ENCODE measurements around the gene AKAP9.
A peak's percentile ranks its signal among the peaks of the same experiment; 100 is the strongest.

AKAP9 gene

DNA sequence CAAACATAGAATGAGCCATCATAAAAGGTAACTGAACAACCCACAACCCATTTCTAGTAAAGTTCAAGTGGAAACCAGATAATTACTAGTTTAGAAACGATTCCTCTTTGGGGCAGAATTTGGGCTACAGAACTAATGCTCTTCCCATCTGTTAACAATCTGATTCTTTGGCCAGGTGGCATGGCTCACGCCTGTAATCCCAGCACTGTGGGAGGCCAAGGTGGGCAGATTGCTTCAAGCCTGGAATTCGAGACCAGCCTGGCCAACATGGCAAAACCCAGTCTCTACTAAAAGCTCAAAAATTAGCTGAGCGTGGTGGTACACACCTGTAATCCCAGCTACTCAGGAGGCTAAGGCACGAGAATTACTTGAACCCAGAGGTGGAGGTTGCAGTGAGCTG lies 175.2 kb downstream of the AKAP9 start:
- H3K4me3 ChIP-seq (ENCODE audit: low read length): no peak overlapping the region
- no peaks in the 10 kb centered on the region for H3K36me3 ChIP-seq (ENCODE audit: control insufficient read depth, insufficient read depth, low read length)

DNA sequence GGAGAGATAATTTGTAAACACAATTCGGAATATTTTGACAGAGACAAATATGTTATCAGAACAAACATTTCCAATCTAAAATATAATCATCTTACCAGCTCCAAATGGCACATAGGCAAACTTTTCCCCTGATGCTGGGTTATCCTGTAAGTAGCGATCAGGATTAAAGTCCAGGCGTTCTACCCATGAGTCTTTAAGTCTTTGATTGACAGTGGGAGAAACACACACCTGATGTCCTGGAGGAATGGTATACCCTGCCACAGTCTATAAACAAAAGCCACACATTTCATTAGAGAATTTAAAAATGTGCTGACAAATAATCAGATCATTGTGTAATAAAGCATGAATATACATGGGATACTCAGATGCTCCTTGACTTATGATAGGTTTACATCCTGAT lies 176.3 kb downstream of the AKAP9 start:
- Histone ChIP-seq H3K23ac (ENCODE audit: low read length) (no peak overlapping the region), H2BK5ac (ENCODE audit: low read length) (no peak overlapping the region), H3K4ac (ENCODE audit: low read depth, low read length) (no peak overlapping the region), H3K27me3 (ENCODE audit: insufficient read depth, low read length, poor library complexity) (no peaks in the 10 kb centered on the region), H3K9ac (ENCODE audit: low read length) (no peak overlapping the region), H4K5ac (ENCODE audit: low read length) (no peak overlapping the region), H2BK15ac (replicated peaks; ENCODE audit: low read depth) (no peak overlapping the region), H3K56ac (ENCODE audit: low read length) (no peak overlapping the region), H3K4me3 (ENCODE audit: low read length) (no peak overlapping the region), H3K4me2 (ENCODE audit: low read length) (no peak overlapping the region), H3K79me1 (ENCODE audit: low read length) (peaks cover 7% of the 10 kb centered on the region), H3K79me2 (ENCODE audit: control insufficient read depth, insufficient read depth, low read length) (peaks cover 23% of the 10 kb centered on the region), H2BK120ac (ENCODE audit: low read depth, low read length) (no peak overlapping the region), H2AK5ac (ENCODE audit: low read length) (no peak overlapping the region), H3K18ac (ENCODE audit: low read length) (no peak overlapping the region), H3K36me3 (ENCODE audit: control insufficient read depth, insufficient read depth, low read length) (no peaks in the 10 kb centered on the region), H3K27ac (ENCODE audit: low read depth, low read length) (no peak overlapping the region), H3K4me1 (ENCODE audit: control insufficient read depth, low read depth, low read length) (no peaks in the 10 kb centered on the region), H4K8ac (ENCODE audit: low read depth, low read length) (no peak overlapping the region)
- WGBS (ENCODE audit: extremely low coverage, insufficient coverage, low lambda C conversion rate): no CpG with 5 or more reads among the region's 3 CpGs
- DNase-seq: no peak

More for the DNA sequence above, 175.2 kb downstream of the AKAP9 start:
- no peak overlapping the region for H3K23ac ChIP-seq (ENCODE audit: low read length)
- no peaks in the 10 kb centered on the region for H3K27me3 ChIP-seq (ENCODE audit: insufficient read depth, low read length, poor library complexity)
- H2BK5ac ChIP-seq (ENCODE audit: low read length): no peak overlapping the region
- H4K5ac ChIP-seq (ENCODE audit: low read length): no peak overlapping the region
- H3K9ac ChIP-seq (ENCODE audit: low read length): no peak overlapping the region
- H3K79me1 ChIP-seq (ENCODE audit: low read length): peaks cover 7% of the 10 kb centered on the region
- H3K27ac ChIP-seq (ENCODE audit: low read depth, low read length): no peak overlapping the region
- no peak overlapping the region for H3K18ac ChIP-seq (ENCODE audit: low read length)
- peaks cover 14% of the 10 kb centered on the region for H3K79me2 ChIP-seq (ENCODE audit: control insufficient read depth, insufficient read depth, low read length)
- no peak for DNase-seq
- H3K4me1 ChIP-seq (ENCODE audit: control insufficient read depth, low read depth, low read length): no peaks in the 10 kb centered on the region
- H3K4me2 ChIP-seq (ENCODE audit: low read length): no peak overlapping the region
- no peak overlapping the region for H2AK5ac ChIP-seq (ENCODE audit: low read length)
- H2BK15ac ChIP-seq (replicated peaks; ENCODE audit: low read depth): no peak overlapping the region
- no peak overlapping the region for H4K8ac ChIP-seq (ENCODE audit: low read depth, low read length)
- no peak overlapping the region for H3K56ac ChIP-seq (ENCODE audit: low read length)
- WGBS (ENCODE audit: extremely low coverage, insufficient coverage, low lambda C conversion rate): no CpG with 5 or more reads among the region's 5 CpGs
- no peak overlapping the region for H2BK120ac ChIP-seq (ENCODE audit: low read depth, low read length)
- H3K4ac ChIP-seq (ENCODE audit: low read depth, low read length): no peak overlapping the region

DNA sequence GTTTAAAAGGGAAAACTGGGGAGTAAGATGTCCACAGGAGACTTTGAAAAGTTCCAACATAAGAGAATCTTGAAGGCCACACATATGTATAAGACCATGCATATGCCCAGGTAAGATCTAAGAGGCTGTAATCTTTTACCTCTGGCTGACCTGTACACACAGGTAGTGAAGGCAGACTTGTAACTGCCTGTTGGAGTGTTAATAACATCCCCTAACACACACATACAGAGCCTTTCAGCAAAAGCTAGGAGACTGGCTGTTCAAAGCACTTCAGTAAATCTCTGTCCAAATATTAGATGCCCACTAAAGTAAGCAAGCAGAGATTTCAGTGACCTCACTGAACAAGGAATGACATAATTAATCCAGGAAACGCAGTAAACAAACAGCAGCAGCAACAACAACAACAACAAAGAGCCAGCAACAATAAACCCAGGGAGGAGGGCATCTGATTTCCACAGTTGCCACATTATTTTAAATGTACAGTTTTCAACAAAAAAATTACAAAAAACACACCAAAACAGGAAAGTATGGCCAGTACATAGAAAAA lies 178.6 kb downstream of the AKAP9 start:
- no peak overlapping the region for H3K4me3 ChIP-seq (ENCODE audit: low read length)
- H3K23ac ChIP-seq (ENCODE audit: low read length): no peak overlapping the region
- no CpG with 5 or more reads among the region's 1 CpG for WGBS (ENCODE audit: extremely low coverage, insufficient coverage, low lambda C conversion rate)
- no peak overlapping the region for H3K18ac ChIP-seq (ENCODE audit: low read length)
- H2AK5ac ChIP-seq (ENCODE audit: low read length): no peak overlapping the region
- no peak overlapping the region for H2BK5ac ChIP-seq (ENCODE audit: low read length)
- no peaks in the 10 kb centered on the region for H3K27me3 ChIP-seq (ENCODE audit: insufficient read depth, low read length, poor library complexity)
- H2BK120ac ChIP-seq (ENCODE audit: low read depth, low read length): no peak overlapping the region
- peaks cover 9% of the 10 kb centered on the region for H3K79me1 ChIP-seq (ENCODE audit: low read length)
- H2BK15ac ChIP-seq (replicated peaks; ENCODE audit: low read depth): no peak overlapping the region
- H3K56ac ChIP-seq (ENCODE audit: low read length): no peak overlapping the region
- H3K27ac ChIP-seq (ENCODE audit: low read depth, low read length): no peak overlapping the region
- no peak overlapping the region for H3K4me2 ChIP-seq (ENCODE audit: low read length)
- peaks cover 28% of the 10 kb centered on the region for H3K79me2 ChIP-seq (ENCODE audit: control insufficient read depth, insufficient read depth, low read length)
- no peak overlapping the region for H4K8ac ChIP-seq (ENCODE audit: low read depth, low read length)
- H4K5ac ChIP-seq (ENCODE audit: low read length): no peak overlapping the region
- DNase-seq: no peak
- peaks cover under 1% of the 10 kb centered on the region for H3K36me3 ChIP-seq (ENCODE audit: control insufficient read depth, insufficient read depth, low read length)
- H3K4me1 ChIP-seq (ENCODE audit: control insufficient read depth, low read depth, low read length): no peaks in the 10 kb centered on the region
- no peak overlapping the region for H3K4ac ChIP-seq (ENCODE audit: low read depth, low read length)
- no peak overlapping the region for H3K9ac ChIP-seq (ENCODE audit: low read length)

DNA sequence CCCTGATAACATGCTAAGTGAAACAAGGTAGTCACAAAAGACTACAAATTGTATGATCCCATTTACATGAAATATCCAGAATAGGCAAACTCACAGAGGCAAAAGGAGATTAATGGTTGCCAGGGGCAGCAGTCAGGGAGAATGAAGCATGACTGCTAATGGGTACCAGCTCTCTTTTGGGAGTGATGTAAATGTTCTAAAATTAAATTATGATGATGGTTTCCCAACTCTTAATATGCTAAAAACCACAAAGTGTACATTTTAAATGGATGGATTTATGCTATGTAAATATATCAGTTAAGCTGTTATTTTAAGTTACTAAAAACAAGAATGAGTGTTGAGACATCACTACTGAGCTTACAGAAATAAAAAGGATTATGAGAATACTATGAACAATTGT lies 181.0 kb downstream of the AKAP9 start:
- no peak overlapping the region for H4K5ac ChIP-seq (ENCODE audit: low read length)
- H3K79me1 ChIP-seq (ENCODE audit: low read length): peaks cover 9% of the 10 kb centered on the region
- no peak overlapping the region for H2BK120ac ChIP-seq (ENCODE audit: low read depth, low read length)
- no peak overlapping the region for H3K4ac ChIP-seq (ENCODE audit: low read depth, low read length)
- no peak overlapping the region for H3K4me3 ChIP-seq (ENCODE audit: low read length)
- no peak overlapping the region for H4K8ac ChIP-seq (ENCODE audit: low read depth, low read length)
- H2AK5ac ChIP-seq (ENCODE audit: low read length): no peak overlapping the region
- H2BK15ac ChIP-seq (replicated peaks; ENCODE audit: low read depth): no peak overlapping the region
- H3K23ac ChIP-seq (ENCODE audit: low read length): no peak overlapping the region
- H3K79me2 ChIP-seq (ENCODE audit: control insufficient read depth, insufficient read depth, low read length): peaks cover 28% of the 10 kb centered on the region
- DNase-seq: no peak
- no peaks in the 10 kb centered on the region for H3K4me1 ChIP-seq (ENCODE audit: control insufficient read depth, low read depth, low read length)
- H3K18ac ChIP-seq (ENCODE audit: low read length): no peak overlapping the region
- no peak overlapping the region for H3K56ac ChIP-seq (ENCODE audit: low read length)
- H3K36me3 ChIP-seq (ENCODE audit: control insufficient read depth, insufficient read depth, low read length): peaks cover 4% of the 10 kb centered on the region
- H2BK5ac ChIP-seq (ENCODE audit: low read length): no peak overlapping the region
- no peaks in the 10 kb centered on the region for H3K27me3 ChIP-seq (ENCODE audit: insufficient read depth, low read length, poor library complexity)
- no peak overlapping the region for H3K9ac ChIP-seq (ENCODE audit: low read length)
- H3K27ac ChIP-seq (ENCODE audit: low read depth, low read length): no peak overlapping the region
- H3K4me2 ChIP-seq (ENCODE audit: low read length): no peak overlapping the region

DNA sequence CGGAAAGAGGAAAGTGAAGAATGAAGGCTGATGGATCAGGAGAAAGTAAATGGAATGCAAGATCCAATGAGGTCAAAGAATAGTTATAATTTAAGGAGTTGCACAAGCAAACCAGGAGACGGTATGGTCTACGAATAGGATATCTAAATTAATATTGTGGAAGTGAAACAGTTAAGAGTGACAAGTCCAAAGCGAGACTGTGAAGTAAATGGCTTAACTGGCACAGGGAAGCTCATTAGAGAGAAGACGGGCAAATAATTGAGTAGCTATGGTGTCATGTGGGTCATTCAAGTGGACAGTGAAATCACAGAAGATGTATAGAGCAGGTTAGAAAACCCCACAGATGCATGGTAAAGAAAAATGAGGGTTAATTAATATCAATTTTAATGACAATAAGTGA lies 190.4 kb downstream of the AKAP9 start:
- Histone ChIP-seq H3K79me1 (ENCODE audit: low read length) (peaks cover 6% of the 10 kb centered on the region), H4K5ac (ENCODE audit: low read length) (no peak overlapping the region), H3K27ac (ENCODE audit: low read depth, low read length) (no peak overlapping the region), H2AK5ac (ENCODE audit: low read length) (no peak overlapping the region), H3K4me3 (ENCODE audit: low read length) (no peak overlapping the region), H3K79me2 (ENCODE audit: control insufficient read depth, insufficient read depth, low read length) (peaks cover 44% of the 10 kb centered on the region), H3K23ac (ENCODE audit: low read length) (no peak overlapping the region), H2BK15ac (replicated peaks; ENCODE audit: low read depth) (no peak overlapping the region), H4K8ac (ENCODE audit: low read depth, low read length) (no peak overlapping the region), H3K4ac (ENCODE audit: low read depth, low read length) (no peak overlapping the region), H3K18ac (ENCODE audit: low read length) (no peak overlapping the region), H3K9ac (ENCODE audit: low read length) (no peak overlapping the region), H3K56ac (ENCODE audit: low read length) (no peak overlapping the region), H3K27me3 (ENCODE audit: insufficient read depth, low read length, poor library complexity) (no peaks in the 10 kb centered on the region), H3K4me2 (ENCODE audit: low read length) (no peak overlapping the region), H2BK5ac (ENCODE audit: low read length) (no peak overlapping the region), H3K4me1 (ENCODE audit: control insufficient read depth, low read depth, low read length) (peaks cover 3% of the 10 kb centered on the region), H3K36me3 (ENCODE audit: control insufficient read depth, insufficient read depth, low read length) (peaks cover 3% of the 10 kb centered on the region), H2BK120ac (ENCODE audit: low read depth, low read length) (no peak overlapping the region)
- no CpG with 5 or more reads among the region's 5 CpGs for WGBS (ENCODE audit: extremely low coverage, insufficient coverage, low lambda C conversion rate)
- no peak for DNase-seq

DNA sequence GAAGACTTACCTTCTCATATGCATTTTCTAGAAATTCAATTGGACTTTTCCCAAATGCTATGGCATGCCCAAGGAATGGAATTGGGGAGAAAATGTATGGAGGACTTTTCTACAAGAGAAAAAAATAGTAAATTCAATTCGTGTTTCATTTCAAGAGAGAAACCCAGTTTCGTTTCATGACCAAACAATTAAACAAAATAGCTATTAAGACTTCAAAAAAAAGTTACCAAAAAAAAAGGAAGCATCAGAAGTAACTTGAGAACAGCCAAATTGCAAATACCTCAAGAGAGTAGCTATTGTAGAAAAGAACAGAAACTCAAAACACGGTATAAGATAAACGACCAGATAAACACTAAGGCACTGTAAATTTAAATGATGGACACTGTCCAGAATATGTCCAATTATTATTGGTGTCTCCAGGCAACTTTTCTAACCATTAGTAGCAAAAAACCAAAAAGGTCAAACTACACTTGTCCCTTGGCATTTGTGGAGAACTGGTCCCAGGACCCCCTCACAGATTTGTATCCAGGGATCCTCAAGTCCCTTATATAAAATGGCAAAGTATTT lies 191.2 kb downstream of the AKAP9 start:
- no peak overlapping the region for H3K4me3 ChIP-seq (ENCODE audit: low read length)
- no peak overlapping the region for H3K56ac ChIP-seq (ENCODE audit: low read length)
- peaks cover 3% of the 10 kb centered on the region for H3K4me1 ChIP-seq (ENCODE audit: control insufficient read depth, low read depth, low read length)
- peaks cover 44% of the 10 kb centered on the region for H3K79me2 ChIP-seq (ENCODE audit: control insufficient read depth, insufficient read depth, low read length)
- H3K9ac ChIP-seq (ENCODE audit: low read length): peak overlapping the region; percentile 20
- H2AK5ac ChIP-seq (ENCODE audit: low read length): no peak overlapping the region
- H3K36me3 ChIP-seq (ENCODE audit: control insufficient read depth, insufficient read depth, low read length): peaks cover 3% of the 10 kb centered on the region
- no peak overlapping the region for H2BK5ac ChIP-seq (ENCODE audit: low read length)
- peak overlapping the region; percentile 18 for H3K4me2 ChIP-seq (ENCODE audit: low read length)
- no CpG with 5 or more reads among the region's 4 CpGs for WGBS (ENCODE audit: extremely low coverage, insufficient coverage, low lambda C conversion rate)
- H3K23ac ChIP-seq (ENCODE audit: low read length): no peak overlapping the region
- H2BK15ac ChIP-seq (replicated peaks; ENCODE audit: low read depth): no peak overlapping the region
- H2BK120ac ChIP-seq (ENCODE audit: low read depth, low read length): no peak overlapping the region
- H4K8ac ChIP-seq (ENCODE audit: low read depth, low read length): no peak overlapping the region
- no peak overlapping the region for H3K27ac ChIP-seq (ENCODE audit: low read depth, low read length)
- no peaks in the 10 kb centered on the region for H3K27me3 ChIP-seq (ENCODE audit: insufficient read depth, low read length, poor library complexity)
- no peak overlapping the region for H3K4ac ChIP-seq (ENCODE audit: low read depth, low read length)
- no peak for DNase-seq
- peaks cover 6% of the 10 kb centered on the region for H3K79me1 ChIP-seq (ENCODE audit: low read length)
- H4K5ac ChIP-seq (ENCODE audit: low read length): no peak overlapping the region
- no peak overlapping the region for H3K18ac ChIP-seq (ENCODE audit: low read length)

Data from mesendoderm (in vitro differentiated cells).